NCI-H2171 (cell line): ENCODE results near the gene HUWE1.
A peak's percentile ranks its signal among the peaks of the same experiment; 100 is the strongest.
"Not testable (repeated sequence)": the region's sequence is repeated elsewhere in the genome, so short reads cannot be mapped to it uniquely, and the experiment has no call there.

Experiments
- DNase-seq: peaks from one replicate; lab custom pipeline; 2025; lab: John Stamatoyannopoulos, UW

The HUWE1 gene

DNA sequence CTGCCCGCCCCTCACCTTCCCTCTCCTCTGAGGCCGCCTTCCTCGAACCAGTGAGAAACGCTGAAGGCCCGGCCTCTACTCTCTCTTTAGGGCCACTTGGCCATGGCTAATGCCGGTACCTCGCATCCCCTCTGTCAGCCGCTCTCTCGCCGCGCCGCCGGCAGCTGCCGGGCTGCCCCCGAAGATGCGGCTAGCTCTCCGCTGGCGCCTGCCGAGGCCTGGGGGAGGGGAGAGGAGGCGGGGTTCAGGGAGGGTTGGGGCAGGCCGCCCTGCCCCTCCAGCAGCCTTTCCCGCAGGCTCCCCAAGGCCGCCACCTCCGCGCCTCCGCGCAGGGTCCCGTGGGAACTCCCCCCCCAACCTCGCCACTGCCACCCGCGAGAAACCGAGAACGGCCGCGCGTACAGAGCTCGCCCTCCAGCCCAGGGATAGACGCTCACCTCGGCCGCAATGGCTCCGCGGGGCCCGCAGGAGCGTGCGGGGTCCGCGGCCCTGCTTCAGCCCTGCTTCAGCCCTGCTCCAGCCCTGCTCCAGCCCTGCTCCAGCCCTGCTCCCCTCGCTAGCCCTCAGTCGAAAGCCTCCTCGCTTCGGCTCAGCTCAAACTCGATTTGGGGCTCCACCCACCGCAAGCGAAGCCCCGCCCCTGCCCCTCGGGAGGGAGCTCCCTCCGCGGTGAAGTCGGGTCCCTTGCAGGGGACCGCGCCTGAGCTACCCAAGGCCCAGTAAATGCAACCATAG lies at the start of gene HUWE1:
Gene HUWE1 (minus strand): TSS at position 569 of the 735 bp plus-strand sequence. CDS start 32,612 bp downstream, outside the sequence.
- DNase-seq = peak; percentile 60

DNA sequence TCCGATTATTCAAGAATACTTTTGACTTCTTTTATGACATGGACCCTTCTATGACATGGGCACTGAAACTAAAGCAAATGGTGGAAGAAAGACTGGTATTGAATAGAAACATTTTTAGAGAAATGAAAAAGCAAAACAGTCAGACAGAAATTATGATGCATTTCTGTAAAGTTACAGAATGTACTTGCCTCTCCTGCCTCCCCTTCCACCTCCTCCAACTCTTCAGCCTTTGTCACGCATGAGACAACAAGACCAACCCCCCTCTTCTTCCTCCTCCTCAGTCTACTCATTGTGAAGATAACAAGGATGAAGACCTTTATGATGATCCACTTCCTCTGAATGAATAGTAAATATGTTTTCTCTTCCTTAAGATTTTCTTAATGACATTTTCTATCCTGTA lies 46.3 kb upstream of the HUWE1 start:
- DNase-seq = no peak

DNA sequence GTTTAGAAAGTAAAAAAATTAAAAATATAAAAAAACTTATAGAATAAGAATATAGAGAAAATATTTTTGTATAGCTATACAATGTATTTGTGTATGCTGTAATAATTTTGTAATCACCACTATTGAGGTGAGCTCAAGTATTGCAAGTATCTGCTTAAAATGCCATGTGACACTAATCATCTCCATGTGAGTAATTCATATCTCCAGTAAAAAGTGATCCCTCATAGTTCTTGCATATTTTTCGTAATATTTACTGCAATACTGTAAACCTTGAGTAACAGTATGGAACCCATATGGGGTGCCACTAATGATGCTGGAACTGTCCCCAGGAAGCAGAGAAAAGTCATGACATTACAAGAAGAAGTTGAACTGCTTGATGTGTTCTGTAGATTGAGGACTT lies 43.2 kb upstream of the HUWE1 start:
- DNase-seq = no peak

- no peak for DNase-seq
Measured at GRCh38 chrX:53728506-53728905, 42.0 kb upstream of the HUWE1 start.

- DNase-seq = no peak
Measured at GRCh38 chrX:53724872-53725271, 38.4 kb upstream of the HUWE1 start.

- DNase-seq = no peak
Measured at GRCh38 chrX:53723381-53723780, 36.9 kb upstream of the HUWE1 start.

GRCh38 chrX:53721610-53722009 lies 35.1 kb upstream of the HUWE1 start:
- DNase-seq = not testable (repeated sequence)

DNA sequence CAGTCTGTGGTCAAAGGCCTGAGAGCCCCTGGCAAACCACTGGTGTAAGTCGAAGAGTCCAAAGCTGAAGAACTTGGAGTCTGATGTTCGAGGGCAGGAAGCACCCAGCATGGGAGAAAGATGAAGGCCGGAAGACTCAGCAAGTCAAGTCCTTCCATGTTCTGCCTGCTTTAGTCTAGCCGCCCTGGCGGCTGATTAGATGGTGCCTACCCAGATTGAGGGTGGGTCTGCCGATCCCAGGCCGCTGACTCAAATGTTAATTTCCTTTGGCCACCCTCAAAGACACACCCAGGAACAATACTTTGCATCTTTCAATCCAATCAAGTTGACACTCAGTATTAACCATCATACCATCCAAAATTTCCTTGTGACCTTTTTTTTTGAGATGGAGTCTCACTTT lies 33.1 kb upstream of the HUWE1 start:
- not testable (repeated sequence) for DNase-seq

DNA sequence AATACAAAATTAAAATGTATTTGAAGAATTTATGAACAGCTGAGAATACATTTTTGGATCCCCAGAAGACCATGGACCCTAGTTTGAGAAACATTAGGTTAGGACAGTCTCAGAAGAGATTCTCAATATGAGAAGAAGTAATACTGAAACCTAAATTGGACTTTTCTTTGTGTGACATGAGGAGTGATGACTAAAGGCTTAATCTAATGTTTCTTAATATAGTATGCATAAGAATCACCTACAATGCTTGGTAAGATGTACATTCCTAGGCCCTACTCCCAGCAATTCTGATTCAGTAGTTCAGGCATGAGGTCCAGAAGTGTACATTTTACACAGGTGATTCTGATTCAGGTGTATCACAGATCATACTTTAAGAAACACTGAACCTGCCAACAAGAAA lies 31.6 kb upstream of the HUWE1 start:
- no peak for DNase-seq

DNA sequence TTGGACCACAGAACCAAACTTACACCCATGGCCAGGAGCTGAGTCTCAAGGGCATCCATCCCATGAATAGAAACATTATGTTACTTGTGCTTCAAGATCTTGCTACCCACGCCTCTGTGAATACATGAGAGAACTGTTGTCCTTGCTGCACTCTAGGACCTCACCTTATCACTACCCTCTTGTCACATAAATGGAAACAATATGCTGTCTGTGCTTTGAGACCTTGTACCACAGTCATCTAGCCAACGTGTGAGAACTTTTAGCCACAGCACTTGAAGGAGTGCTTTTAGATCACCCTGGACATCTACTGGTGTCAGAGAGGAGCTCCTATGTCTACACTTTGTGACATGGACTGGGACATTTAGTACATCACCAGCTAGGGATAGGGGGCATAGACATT lies 30.7 kb upstream of the HUWE1 start:
- no peak for DNase-seq

DNA sequence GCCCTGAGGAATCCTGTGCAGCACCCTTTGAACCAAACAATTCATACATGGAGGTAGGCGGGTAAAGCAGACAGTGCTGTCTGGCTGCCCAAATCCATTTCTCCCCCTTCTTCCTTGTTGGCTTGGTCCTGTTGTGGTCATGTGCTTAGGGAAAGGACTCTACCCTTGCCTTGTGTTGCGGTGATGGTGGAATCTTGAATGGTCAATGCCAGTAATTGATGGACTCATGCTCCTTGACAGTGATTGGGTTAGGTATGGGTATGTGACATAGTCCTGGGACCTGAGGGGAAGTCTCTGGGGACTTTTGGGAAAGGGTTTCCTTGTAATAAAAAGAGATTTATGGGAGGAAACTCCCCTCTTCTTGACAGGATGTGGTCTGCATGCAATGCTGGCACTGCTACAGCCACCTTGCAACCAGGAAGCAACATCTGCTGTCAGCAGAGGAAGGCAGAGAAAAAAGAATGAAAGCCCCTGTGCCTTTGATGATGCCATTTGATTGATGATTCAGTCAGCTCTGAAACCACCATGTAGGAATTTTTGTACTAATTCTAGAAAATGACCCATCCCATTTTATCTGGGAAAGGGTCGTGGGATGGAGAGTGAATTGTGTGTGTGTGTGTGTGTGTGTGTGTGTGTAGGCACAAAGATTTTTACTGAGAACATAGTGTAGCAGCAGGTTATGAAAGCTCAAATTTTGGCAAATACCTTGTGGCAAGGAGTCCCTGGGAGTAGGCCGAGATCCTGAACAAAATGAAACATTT lies 30.0 kb upstream of the HUWE1 start:
- DNase-seq = no peak

DNA sequence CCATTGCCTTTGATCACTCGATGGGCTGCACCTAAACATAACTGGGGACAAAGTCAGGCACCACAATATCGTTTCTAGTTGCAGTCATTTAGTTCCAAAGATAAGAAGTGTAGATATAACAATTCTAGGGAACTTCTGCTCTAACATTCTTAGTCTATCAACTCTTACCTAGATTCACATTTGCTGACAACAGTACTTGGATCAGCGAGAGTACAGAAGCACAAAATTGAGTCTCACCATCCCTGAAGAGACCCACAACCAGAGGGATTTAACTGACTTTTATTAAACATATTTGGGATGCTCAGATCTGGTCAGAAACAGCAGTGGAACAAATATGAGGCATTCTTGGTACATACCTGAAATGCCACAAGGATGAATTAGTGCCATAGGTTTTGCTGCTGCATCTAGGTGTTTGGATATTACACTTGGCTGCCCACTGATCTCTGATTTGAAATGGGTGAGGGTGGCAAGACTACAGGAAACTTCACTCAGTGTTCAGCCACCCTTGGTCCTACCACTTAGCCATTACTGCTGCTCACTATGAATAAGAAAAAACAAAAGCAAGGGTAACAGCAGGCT lies 28.9 kb upstream of the HUWE1 start:
- no peak for DNase-seq

- DNase-seq = no peak
Measured at GRCh38 chrX:53714580-53715345, 28.2 kb upstream of the HUWE1 start.

- no peak for DNase-seq
Measured at GRCh38 chrX:53713987-53714579, 27.6 kb upstream of the HUWE1 start.

GRCh38 chrX:53711436-53711835 lies 24.9 kb upstream of the HUWE1 start:
- no peak for DNase-seq

GRCh38 chrX:53704854-53705253 lies 18.3 kb upstream of the HUWE1 start:
- DNase-seq = no peak

DNA sequence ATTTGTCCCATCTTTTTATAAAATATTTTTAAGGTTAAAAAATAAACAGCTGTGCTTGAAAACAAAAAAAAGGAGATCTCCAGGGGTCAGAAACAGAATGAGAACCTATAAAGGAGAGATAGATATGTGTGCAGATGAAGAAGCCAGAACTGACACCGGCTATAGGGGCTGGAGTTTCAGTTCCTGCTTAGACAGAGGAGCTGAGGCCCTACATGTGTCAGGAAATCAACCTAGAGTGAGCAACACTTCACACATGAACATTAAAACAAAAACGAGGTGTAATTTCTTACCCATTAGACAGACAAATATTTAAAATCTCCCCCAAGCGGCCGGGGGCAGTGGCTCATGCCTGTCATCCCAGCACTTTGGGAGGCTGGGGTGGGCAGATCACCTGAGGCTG lies 17.8 kb upstream of the HUWE1 start:
- no peak for DNase-seq

DNA sequence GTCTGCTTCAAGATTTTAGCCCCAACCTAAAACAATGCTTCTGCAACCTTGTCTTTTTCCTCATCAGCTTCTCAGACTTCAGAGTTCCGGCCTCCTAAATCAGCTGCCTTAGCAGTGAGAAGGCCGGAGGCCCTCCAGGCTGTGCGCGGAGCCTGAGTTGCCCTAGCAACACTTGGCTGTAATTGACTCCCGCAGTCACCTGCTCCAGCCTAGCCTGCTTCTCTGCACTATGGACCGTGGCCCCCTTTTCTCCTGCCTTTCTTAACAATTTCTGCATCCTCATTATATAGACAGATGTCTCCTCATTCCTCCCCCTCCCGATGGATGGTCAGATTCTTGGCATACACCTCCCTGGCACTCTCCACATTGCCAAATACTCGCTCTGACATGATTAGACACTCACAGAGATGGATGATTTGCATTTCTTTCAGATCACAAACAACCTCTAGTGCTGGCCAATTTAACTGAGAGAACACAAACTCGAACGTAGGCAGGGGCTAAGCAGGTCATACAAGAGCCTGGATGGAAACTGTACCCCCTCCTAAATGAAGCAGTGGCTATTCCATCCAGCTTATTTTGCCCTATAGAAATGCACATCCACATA lies 9.5 kb upstream of the HUWE1 start:
- no peak for DNase-seq

- no peak for DNase-seq
Measured at GRCh38 chrX:53694642-53695041, 8.1 kb upstream of the HUWE1 start.

DNA sequence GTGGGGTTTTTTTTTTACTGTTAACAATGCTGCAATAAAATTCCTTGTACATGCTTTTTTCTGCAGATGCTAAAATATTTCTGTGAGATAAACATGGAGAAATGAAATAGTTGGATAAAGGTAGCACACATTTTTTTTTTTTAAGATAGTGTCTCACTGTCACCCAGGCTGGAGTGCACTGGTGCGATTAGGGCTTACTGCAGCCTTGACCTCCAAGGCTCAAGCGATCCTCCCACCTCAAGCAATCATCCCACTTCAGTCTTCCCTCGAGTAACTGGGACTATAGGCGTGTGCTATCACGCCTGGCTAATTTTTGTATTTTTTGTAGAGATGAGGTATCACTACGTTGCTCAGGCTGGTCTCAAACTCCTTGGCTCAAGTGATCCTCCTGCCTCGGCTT lies 1.8 kb upstream of the HUWE1 start:
- DNase-seq = no peak

DNA sequence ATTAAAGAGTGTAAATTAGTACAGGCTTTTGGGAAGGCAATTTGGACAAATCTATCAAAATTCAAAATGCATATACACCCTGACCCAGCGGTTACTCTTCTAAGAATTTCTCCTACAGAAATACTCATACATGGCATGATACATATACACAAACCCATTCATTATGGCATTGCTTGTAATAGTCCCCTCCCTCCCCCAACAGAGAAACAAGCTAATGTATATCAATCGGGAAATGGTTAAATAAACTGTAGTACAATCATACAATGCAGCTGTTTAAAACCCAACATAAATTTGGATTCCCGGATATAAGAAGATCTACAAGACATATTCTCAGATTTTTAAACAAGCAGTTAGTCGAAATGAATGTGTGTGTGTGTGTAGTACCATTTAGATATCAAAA lies 808 bp downstream of the HUWE1 start:
- no peak for DNase-seq
